Heart left ventricle (tissue), 13 donors: ENCODE data around the gene WWOX.

Experiments
- POLR2A ChIP-seq, 2 donors: fragments of 450-650 bp; IDR thresholded peaks; one replicate each; pipeline ENCODE4 v1.6.1; 2017; ENCODE audit warnings: antibody characterized with exemption in 2 of 2, mild to moderate bottlenecking in 2 of 2, moderate library complexity in 2 of 2
- TF ChIP-seq, protein P1 (sequence below), 12 donors: fragments of 200-600 bp; sonication (generic) in 4 of 12; IDR thresholded peaks; one replicate each; pipeline versions ENCODE4 v1.5.0 to v1.8.0; 2018 to 2022; ENCODE audit warnings: antibody characterized with exemption in 12 of 12, mild to moderate bottlenecking in 5 of 12
- donor health status: ischemic (EF 13 %, LVEDD 7.1; RV severe dilation, severe dysfunction).
- donor health status: DM: no; HTN: yes; CAD: no.
- donor health status: DM: no; HTN: no; CAD: no.
- donor health status: ischemic (EF 25% LVEDD 6.9; RV normal size, moderate dysfunction).
- donor health status: ischemic (EF 25% LVEDD 5.7; RV mildly dilated, moderate dysfunction).
- donor health status: ischemic (EF 35%, LVEDD 5.7; RV mildly dilated, moderate dysfunction).
- donor health status: nonischemic (EF 11% LVEDD 7.7; RV severe dilation, severe dysfunction).
- donor health status: DM: yes; HTN: yes; CAD: no.
- donor health status: PGD.
- donor health status: ischemic (EF 29% LVEDD 5.4; RV normal size, mild dysfunction).
- donor health status: nonischemic (EF 23%, LVEDD 6.1; RV moderate dilation, normal function).

DNA sequence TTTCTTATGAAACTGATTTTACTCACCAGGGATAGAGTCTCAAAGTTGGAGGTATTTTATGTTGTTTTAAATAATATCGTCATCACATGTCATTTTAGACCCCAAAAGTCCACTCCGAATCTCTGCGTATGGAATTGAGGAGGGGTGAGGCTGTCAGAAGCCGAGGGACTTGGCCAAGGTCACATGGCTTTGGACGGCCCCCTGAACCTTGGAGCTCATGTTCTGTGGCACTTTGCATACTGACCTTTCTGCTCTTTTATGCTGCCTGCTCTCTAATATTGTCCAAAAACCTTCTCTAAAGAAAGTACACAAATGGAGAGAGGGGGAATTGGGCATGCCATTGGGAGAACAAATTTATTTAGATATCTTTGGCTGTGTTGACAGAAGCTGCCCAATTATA, 700.0 kb downstream of the WWOX start:
- TF ChIP-seq, protein P1, sequence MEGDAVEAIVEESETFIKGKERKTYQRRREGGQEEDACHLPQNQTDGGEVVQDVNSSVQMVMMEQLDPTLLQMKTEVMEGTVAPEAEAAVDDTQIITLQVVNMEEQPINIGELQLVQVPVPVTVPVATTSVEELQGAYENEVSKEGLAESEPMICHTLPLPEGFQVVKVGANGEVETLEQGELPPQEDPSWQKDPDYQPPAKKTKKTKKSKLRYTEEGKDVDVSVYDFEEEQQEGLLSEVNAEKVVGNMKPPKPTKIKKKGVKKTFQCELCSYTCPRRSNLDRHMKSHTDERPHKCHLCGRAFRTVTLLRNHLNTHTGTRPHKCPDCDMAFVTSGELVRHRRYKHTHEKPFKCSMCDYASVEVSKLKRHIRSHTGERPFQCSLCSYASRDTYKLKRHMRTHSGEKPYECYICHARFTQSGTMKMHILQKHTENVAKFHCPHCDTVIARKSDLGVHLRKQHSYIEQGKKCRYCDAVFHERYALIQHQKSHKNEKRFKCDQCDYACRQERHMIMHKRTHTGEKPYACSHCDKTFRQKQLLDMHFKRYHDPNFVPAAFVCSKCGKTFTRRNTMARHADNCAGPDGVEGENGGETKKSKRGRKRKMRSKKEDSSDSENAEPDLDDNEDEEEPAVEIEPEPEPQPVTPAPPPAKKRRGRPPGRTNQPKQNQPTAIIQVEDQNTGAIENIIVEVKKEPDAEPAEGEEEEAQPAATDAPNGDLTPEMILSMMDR (IDR thresholded peaks at IDR 0.05) = no peak
- TF ChIP-seq POLR2A (IDR thresholded peaks at IDR 0.05) = no peak
